Muscle layer of colon (tissue), 2 donors: Measurements from ENCODE around the gene EVI5L.

Experiments
- H3K27ac ChIP-seq: one replicate; pipeline ENCODE4 v1.7.0; 2013; ENCODE audit warnings: low read depth, mild to moderate bottlenecking, low read length, moderate library complexity
- H3K27me3 ChIP-seq, 2 donors: one replicate each; pipeline ENCODE4 v1.7.0; 2013; ENCODE audit warnings: low read length in 2 of 2, mild to moderate bottlenecking in 2 of 2; ENCODE audit not compliant: insufficient read depth in 2 of 2, control insufficient read depth in 1 of 2
- H3K36me3 ChIP-seq: one replicate; pipeline ENCODE4 v1.7.0; 2013; ENCODE audit warnings: mild to moderate bottlenecking, low read length; ENCODE audit not compliant: insufficient read depth
- H3K4me1 ChIP-seq: one replicate; pipeline ENCODE4 v1.7.0; 2013; ENCODE audit warnings: mild to moderate bottlenecking, low read length; ENCODE audit not compliant: insufficient read depth
- H3K4me3 ChIP-seq, 2 donors: one replicate each; pipeline ENCODE4 v1.7.0; 2013; ENCODE audit warnings: low read length in 2 of 2, low read depth in 1 of 2, mild to moderate bottlenecking in 1 of 2, moderate library complexity in 1 of 2
- H3K9ac ChIP-seq: one replicate; pipeline ENCODE4 v1.7.0; 2013; ENCODE audit warnings: low read length
- H3K9me3 ChIP-seq: one replicate; pipeline ENCODE4 v1.7.0; 2013; ENCODE audit warnings: mild to moderate bottlenecking, low read length
- donor health status: abdominal sarcoma.
- donor health status: Adenocarcinoma of cecum.

Gene EVI5L

DNA sequence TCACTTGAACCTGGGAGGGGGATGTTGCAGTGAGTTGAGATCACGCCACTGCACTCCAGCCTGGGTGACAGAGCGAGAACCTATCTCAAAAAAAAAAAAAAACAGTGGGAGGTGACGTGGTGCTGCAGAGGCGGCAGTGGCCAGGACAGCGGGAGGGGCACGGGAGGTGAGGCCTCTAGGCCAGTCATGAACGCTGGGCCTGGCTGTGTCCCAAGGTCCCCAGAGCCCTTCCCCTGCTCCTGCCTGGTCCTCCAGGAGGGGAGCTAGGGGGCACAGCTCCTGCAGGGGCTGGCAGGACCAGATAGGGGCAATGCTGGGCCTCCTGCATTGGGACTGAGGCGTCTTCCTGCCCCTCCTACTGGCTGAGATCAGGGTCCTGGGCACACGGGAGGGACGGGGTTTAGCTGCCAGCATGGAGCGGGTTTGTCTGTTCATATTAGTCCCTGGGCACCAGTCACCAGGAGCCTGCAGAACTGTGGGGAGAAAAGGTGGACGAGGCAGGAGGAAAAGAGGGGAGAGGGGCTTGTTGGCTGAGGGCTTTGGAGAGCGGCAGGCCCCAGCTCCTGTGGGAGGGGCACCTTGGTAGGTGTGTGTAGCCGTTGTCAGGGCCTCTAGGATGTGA, 78.2 kb downstream of the EVI5L start:
- H3K36me3 ChIP-seq, result peaks cover 26% of the 10 kb centered on the region
- no peaks in the 10 kb centered on the region for H3K9me3 ChIP-seq
- H3K4me1 ChIP-seq, result peaks cover 22% of the 10 kb centered on the region
- no peak overlapping the region for H3K9ac ChIP-seq
- no peak overlapping the region for H3K4me3 ChIP-seq
- no peak overlapping the region for H3K27ac ChIP-seq
- H3K27me3 ChIP-seq, result no peaks in the 10 kb centered on the region

DNA sequence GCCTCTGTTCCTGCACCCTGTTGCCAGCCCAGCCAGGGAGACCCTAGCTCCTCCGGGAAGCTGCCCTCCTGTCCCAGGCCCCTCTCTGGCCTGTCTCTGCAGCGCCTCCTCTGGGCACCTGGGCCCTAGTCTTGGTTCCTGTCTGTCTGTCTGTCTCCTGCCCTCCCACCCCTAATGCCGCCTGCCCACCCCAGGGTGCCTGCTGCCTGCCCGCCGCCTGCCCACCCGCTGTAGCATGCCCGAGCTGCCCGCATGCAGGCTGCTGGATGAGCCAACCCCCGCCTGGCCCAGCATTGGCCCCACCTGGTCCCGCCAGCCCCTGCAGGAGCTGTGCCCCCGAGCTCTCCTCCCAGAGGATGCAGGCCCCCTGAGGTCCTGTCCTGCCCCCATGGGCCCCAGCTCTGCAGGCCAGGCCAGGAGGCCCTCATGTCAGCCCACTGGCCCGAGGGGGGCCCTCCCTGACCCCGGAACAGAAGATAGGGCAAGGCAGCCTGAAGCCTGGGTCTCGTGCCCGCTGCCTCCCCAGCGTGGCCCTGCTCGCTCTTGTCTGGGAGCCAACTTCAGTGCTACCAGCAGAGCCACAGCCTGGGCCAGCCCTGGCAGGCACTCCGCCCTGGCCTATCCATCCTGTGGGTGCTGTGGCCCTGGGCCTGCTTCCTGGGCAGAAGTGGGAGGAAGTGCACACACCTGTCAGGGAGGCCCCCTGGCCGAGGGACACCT, 78.9 kb downstream of the EVI5L start:
- Histone ChIP-seq H3K9ac (no peak overlapping the region), H3K27me3 (peaks cover 0 to 3% of the 10 kb centered on the region in 2 donors)

DNA sequence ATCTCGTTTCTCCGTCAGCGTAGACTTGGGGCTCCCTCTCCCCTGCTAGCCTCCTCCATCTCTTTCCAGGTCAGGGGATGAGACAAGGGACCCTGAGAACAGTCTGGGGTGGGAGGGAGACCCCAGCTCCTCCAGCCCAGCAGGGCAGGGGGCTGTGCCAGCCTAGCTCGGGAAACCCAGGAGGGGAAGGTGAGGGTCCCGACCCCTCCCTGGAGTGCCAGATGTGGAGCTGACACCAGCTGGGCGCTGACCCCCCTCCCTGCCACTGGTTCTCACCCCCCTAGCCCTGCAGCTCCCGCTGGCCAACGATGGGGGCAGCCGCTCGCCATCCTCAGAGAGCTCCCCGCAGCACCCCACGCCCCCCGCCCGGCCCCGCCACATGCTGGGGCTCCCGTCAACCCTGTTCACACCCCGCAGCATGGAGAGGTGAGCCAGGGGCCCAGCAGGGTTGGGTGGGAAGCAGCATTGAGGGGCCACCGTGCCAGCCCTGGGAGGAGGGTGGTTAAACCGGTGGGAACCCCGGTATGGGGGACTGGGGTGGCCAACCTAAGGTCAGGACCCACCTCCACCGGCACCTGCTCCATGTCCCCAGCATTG, 79.6 kb downstream of the EVI5L start:
- Histone ChIP-seq H3K9me3 (no peaks in the 10 kb centered on the region), H3K4me3 (no peak overlapping the region), H3K9ac (no peak overlapping the region), H3K27ac (no peak overlapping the region), H3K27me3 (peaks cover 0 to 9% of the 10 kb centered on the region in 2 donors), H3K4me1 (peaks cover 16% of the 10 kb centered on the region), H3K36me3 (peaks cover 26% of the 10 kb centered on the region)

More for the DNA sequence above, 78.9 kb downstream of the EVI5L start:
- Histone ChIP-seq H3K9me3 (no peaks in the 10 kb centered on the region), H3K4me3 (no peak overlapping the region), H3K4me1 (peaks cover 20% of the 10 kb centered on the region), H3K36me3 (peaks cover 26% of the 10 kb centered on the region), H3K27ac (no peak overlapping the region)

DNA sequence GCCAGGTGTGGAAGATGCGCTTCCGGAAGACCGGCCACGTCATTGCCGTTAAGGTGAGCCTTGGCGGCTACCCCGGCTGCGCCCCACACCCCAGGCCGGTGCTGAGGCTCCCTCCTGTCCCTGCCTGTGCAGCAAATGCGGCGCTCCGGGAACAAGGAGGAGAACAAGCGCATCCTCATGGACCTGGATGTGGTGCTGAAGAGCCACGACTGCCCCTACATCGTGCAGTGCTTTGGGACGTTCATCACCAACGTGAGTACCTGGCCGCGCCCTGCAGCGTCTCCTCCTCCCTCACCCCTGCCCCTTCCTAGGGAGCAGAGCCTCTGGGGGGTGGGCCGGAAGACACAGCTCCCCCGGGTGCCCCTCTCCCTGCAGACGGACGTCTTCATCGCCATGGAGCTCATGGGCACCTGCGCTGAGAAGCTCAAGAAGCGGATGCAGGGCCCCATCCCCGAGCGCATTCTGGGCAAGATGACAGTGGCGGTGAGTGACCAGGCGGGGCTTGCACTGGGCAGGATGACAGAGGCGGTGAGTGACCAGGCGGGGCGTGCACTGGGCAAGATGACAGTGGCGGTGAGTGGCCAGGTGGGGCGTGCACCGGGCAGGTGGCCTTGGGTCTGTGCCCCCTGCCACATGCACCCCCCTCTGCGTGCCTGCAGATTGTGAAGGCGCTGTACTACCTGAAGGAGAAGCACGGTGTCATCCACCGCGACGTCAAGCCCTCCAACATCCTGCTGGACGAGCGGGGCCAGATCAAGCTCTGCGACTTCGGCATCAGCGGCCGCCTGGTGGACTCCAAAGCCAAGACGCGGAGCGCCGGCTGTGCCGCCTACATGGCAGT, 80.5 kb downstream of the EVI5L start:
- Histone ChIP-seq H3K4me1 (peaks cover 6% of the 10 kb centered on the region), H3K9ac (no peak overlapping the region), H3K27me3 (peaks cover 6 to 19% of the 10 kb centered on the region in 2 donors), H3K9me3 (no peaks in the 10 kb centered on the region), H3K27ac (no peak overlapping the region), H3K4me3 (no peak overlapping the region), H3K36me3 (peaks cover 26% of the 10 kb centered on the region)

DNA sequence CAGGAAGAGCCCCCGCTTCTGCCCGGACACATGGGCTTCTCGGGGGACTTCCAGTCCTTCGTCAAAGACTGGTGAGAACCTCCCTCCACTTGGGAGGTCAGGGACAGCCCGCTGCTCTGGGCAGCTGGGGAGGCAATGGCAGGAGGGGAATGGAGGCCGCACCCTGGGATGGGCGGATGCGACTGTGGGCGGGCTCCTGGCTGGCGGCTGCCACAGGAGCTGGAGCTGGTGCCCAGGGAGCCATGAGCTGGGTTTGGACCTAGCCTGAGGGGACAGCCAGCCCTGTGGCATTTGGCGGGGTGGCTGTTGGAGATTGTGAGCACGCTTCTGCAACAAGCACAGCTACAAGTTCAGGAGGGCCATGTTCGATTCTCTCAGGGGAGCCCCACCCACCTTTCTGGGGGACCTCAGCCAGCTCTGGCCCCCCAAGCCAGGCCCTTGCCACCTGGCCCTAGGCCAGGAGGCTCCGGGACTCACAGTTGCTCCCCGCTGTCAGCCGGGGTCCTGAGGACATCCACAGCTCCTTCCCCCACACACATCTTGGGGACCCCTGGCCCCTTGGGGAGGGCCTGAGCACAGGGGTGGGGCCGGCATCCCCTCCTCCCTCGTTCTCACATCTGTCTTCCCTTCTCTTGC, 81.6 kb downstream of the EVI5L start:
- Histone ChIP-seq H3K27ac (no peak overlapping the region), H3K4me1 (peaks cover 5% of the 10 kb centered on the region), H3K4me3 (no peak overlapping the region), H3K27me3 (peaks cover 12 to 29% of the 10 kb centered on the region in 2 donors), H3K36me3 (peaks cover 26% of the 10 kb centered on the region), H3K9me3 (no peaks in the 10 kb centered on the region), H3K9ac (no peak overlapping the region)

DNA sequence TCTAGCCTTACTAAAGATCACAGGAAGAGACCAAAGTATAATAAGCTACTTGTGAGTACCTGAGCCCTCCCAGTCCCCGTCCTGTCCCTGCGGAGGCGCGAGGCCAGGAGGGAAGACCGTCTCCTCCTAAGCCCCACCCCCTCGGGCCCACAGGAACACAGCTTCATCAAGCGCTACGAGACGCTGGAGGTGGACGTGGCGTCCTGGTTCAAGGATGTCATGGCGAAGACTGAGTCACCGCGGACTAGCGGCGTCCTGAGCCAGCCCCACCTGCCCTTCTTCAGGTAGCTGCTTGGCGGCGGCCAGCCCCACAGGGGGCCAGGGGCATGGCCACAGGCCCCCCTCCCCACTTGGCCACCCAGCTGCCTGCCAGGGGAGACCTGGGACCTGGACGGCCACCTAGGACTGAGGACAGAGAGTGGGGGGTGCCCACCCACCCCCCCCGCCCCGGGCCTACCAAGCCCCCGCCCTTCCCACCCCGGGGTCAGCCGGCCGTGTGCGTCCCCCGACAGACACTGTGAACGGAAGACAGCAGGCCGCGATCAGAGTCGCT, 82.2 kb downstream of the EVI5L start:
- no peak overlapping the region for H3K4me3 ChIP-seq
- H3K27ac ChIP-seq, result no peak overlapping the region
- H3K4me1 ChIP-seq, result peaks cover 5% of the 10 kb centered on the region
- H3K27me3 ChIP-seq, result peaks cover 12 to 35% of the 10 kb centered on the region in 2 donors
- H3K36me3 ChIP-seq, result peaks cover 26% of the 10 kb centered on the region
- no peaks in the 10 kb centered on the region for H3K9me3 ChIP-seq
- H3K9ac ChIP-seq, result no peak overlapping the region

DNA sequence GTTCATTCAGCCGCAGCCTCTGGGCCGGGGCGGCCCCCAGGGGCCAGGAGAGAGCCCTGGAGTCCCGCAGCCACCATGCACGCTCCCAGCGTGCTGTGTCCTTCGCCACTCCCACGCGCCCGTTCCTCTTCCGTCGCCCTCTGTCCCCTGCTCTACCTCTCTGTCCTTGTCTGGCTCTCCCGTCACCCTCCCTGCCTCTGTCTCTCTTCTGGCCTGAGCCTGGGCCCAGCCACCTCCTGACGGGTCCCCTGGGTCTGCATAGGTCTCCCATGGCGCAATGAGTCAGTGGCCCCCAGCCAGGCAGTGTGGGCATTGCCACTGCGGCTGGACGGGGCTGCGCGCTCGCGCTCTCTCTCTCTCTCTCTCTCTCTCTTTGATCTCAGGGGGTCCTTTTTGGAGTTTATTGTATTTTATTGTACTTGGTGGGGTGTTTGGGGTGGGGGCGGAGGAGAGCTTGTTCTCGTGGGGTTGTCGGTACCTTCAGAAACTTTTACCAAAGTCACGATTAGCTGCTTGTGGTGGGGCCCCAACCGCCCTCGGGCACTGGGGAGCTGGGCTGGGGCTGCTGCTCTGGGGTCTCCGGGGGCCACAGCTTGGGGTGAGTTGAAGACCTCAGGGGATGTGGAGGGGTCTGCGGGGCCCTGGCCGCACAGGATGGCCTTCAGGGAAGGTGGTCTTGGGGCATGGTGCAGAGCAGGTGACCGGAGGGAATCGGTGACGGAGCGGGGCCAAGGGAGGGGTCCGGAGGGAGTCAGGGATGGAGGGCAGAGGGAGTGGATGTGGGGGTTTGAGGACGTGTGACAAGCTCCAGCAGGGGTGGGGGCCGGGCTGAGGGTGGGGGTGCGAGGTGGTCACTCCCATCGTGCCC, 82.9 kb downstream of the EVI5L start:
- Histone ChIP-seq H3K27me3 (peaks cover 12 to 42% of the 10 kb centered on the region in 2 donors), H3K4me1 (peaks cover 5% of the 10 kb centered on the region), H3K36me3 (peaks cover 26% of the 10 kb centered on the region), H3K4me3 (no peak overlapping the region), H3K9me3 (no peaks in the 10 kb centered on the region), H3K9ac (no peak overlapping the region), H3K27ac (no peak overlapping the region)

DNA sequence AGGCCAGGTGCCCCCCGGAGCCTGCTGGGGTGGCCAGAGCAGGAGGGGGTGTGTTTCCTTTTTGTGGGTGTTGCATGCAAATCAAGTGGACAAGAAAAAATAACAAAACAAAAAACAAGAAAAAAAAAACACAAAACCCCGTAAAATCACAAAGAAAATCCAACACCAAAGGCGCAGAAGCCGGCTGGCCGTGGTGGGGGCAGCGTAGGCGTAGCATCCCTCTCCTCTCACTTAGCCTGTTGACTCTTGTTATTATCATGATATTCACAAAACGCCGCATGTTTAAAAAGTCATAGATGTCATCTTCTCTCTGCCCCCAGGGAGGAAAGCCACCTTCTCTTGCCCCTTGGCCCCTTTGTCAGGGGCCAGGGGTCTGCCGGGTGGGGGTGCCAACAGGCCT, 83.6 kb downstream of the EVI5L start:
- Histone ChIP-seq H3K4me3 (no peak overlapping the region), H3K4me1 (peaks cover 5% of the 10 kb centered on the region), H3K9ac (no peak overlapping the region), H3K36me3 (peaks cover 26% of the 10 kb centered on the region), H3K27ac (no peak overlapping the region), H3K9me3 (no peaks in the 10 kb centered on the region), H3K27me3 (peaks cover 17 to 50% of the 10 kb centered on the region in 2 donors)

DNA sequence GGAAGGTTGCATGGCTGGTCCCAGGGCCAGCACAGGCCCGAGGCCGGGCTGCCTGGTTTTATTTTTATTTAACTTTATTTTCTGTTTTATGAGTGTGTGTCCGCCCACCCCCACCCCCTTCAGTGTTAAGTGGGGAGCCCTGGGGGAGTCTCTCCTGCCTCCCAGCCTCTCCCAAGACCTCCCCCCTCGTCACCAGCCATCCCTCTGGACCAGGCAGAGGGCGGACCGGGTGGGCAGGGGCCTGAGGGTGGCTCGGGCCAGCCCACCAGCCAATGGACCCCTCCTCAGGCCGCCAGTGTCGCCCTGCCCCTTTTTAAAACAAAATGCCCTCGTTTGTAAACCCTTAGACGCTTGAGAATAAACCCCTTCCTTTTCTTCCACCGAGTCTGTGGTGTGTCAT, 84.1 kb downstream of the EVI5L start:
- H3K9me3 ChIP-seq, result no peaks in the 10 kb centered on the region
- H3K27ac ChIP-seq, result no peak overlapping the region
- H3K9ac ChIP-seq, result no peak overlapping the region
- H3K4me1 ChIP-seq, result peaks cover 5% of the 10 kb centered on the region
- H3K27me3 ChIP-seq, result peaks cover 18 to 54% of the 10 kb centered on the region in 2 donors
- H3K36me3 ChIP-seq, result peaks cover 26% of the 10 kb centered on the region
- H3K4me3 ChIP-seq, result no peak overlapping the region
